Psoas muscle (tissue), 8 donors: ENCODE data around the gene GYPB. TPM values are rescaled to one million over a fixed set of nuclear protein-coding genes. Genes with fewer than 3 reads are reported as not detected.
"Not testable (repeated sequence)": the region's sequence is repeated elsewhere in the genome, so short reads cannot be mapped to it uniquely, and the experiment has no call there.

Experiments used
- ATAC-seq, 4 donors: fragments of 200-7000 bp; cut with Tn5 transposase; one replicate each; pipeline ENCODE4 v1.9.1; 2020; ENCODE audit warnings: moderate library complexity in 3 of 4, mild to moderate bottlenecking in 2 of 4
- DNase-seq, 2 donors: peaks; one replicate each; pipeline ENCODE4 v3.0.0-alpha.2; 2020
- H3K27ac ChIP-seq: fragments of 200-600 bp; one replicate; pipeline ENCODE4 v1.8.0; 2022
- H3K27me3 ChIP-seq, 3 donors: fragments of 200-600 bp in 1 of 3; one replicate each; pipeline versions ENCODE4 v1.6.1 to v1.8.0; 2013 to 2022; ENCODE audit warnings: low read length in 2 of 3, mild to moderate bottlenecking in 2 of 3, moderate library complexity in 1 of 3; ENCODE audit not compliant: insufficient read depth in 3 of 3
- H3K36me3 ChIP-seq, 2 donors: fragments of 200-600 bp in 1 of 2; one replicate each; pipeline versions ENCODE4 v1.6.1 to v1.8.0; 2013 to 2022; ENCODE audit warnings: low read depth in 1 of 2, mild to moderate bottlenecking in 1 of 2, moderate library complexity in 1 of 2; ENCODE audit not compliant: insufficient read depth in 1 of 2
- H3K4me1 ChIP-seq: fragments of 200-600 bp; one replicate; pipeline ENCODE4 v1.8.0; 2022
- H3K4me3 ChIP-seq: fragments of 200-600 bp; one replicate; pipeline ENCODE4 v1.8.0; 2022; ENCODE audit warnings: mild to moderate bottlenecking
- H3K9me3 ChIP-seq: fragments of 200-600 bp; one replicate; pipeline ENCODE4 v1.8.0; 2022
- WGBS, 3 donors: extraction: QIAGEN DNeasy Blood & Tissue Kit; methylation state at CpG; one replicate each; pipeline versions ENCODE4 v1.1.6 to v1.1.7; 2013; 5-methylcytosine and 5-hydroxymethylcytosine counted together
- intact Hi-C, 2 donors: fragments of 100-400 bp; cut with DNase I; formaldehyde crosslinking; loops; one replicate each; pipeline versions ENCODE4 v1.11.0 to v1.14.2; 2022
- polyA plus RNA-seq, 3 donors: library from polyadenylated mRNA; stranded (reverse); fragments of 200-250 nt; gene quantifications; one replicate each; pipeline ENCODE4 v1.2.3, GENCODE V29; 2013
- total RNA-seq, 4 donors: library from RNA; stranded (reverse); fragmentation: NEBNext Ultra II Directional in 2 of 4; extraction: Animal tissue kit (Norgen Biotek cat#: 25700) in 2 of 4; gene quantifications; one replicate each; pipeline versions ENCODE4 v1.2.1 to v1.2.4, GENCODE V29; 2021 to 2023
- TF ChIP-seq, protein P1 (sequence below): fragments of 200-600 bp; IDR thresholded peaks from one replicate; pipeline ENCODE4 v1.8.0; 2022; ENCODE audit warnings: antibody characterized with exemption
- donor health status: healthy with polysubstance abuse.
- donor health status: DM: no; HTN: no; CAD: no; lungs with moderate emphysema.
- donor health status: Bipolar disorder and iron deficiency.
- donor health status: healthy.
- donor health status: DM: yes; HTN: yes; CAD: no.
- donor health status: DM: no; HTN: no; CAD: no.
- donor health status: DM: no; HTN: no; CAD: no.
- donor health status: DM: yes; HTN: yes; CAD: no.

Gene GYPB
- total and polyA plus RNA-seq, 7 donors: 0.18 TPM; not detected in 6

DNA sequence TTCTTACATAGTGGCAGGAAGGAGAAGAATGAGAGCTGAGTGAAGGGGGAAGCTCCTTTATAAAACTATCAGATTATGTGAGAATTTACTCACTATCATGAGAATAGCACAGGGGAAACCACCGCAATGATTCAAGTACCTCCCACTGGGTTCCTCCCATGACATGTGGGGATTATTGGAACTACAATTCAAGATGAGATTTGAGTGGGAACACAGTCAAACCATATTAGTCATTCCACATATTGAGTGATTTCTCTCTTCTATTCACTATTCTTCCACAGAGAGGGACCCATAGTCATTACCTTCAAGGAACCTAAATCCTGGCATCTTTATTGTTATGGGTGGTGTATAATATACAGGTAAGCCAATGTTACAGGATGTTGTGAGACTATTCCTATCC, 27.4 kb downstream of the GYPB start:
- H3K27me3 ChIP-seq, intact Hi-C loops, DNase-seq, H3K27ac ChIP-seq, H3K36me3 ChIP-seq, ATAC-seq, H3K4me3 ChIP-seq, H3K9me3 ChIP-seq, H3K4me1 ChIP-seq: not testable (repeated sequence)
- no CpG with 5 or more reads among the region's 1 CpG for WGBS, 3 donors

DNA sequence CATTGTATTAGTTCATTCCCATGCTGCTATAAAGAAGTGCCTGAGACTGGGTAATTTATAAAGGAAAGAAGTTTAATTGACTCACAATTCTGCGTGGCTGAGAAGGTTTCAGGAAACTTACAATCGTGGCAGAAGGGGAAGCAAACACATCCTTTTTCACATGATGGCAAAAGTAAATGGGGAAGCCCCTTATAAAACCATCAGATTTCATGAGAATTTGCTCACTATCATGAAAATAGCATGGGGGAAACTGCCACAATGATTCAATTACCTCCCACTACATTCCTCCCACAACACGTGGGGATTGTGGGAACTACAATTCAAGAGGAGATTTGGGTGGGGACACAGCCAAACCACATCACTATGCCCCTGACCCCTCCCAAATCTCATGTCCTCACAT, 28.5 kb downstream of the GYPB start:
- H3K27me3 ChIP-seq, DNase-seq, H3K9me3 ChIP-seq, H3K4me1 ChIP-seq, ATAC-seq, H3K27ac ChIP-seq, intact Hi-C loops, H3K4me3 ChIP-seq, H3K36me3 ChIP-seq: not testable (repeated sequence)
- 54% methylated on average over 2 to 3 of the region's 3 CpGs for WGBS, 3 donors

DNA sequence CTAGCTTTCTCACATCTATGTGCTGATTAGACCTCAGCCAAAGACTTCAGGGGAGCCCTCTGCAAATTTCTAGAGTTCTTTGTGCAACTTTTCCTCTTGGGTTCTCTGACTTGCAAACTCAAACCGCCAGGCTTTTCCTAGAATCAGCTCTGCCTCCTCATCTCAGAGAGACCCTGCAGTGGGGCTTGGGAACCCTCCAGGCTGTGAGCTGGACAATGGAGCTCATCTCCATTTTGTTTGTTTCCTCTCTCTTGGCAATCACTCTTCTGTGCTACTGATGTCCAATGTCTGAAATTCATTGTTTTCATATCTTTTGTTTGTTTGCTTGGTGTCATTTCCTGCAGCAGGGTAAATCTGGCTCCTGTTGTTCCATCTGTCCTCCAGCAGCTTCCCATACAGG, 33.0 kb downstream of the GYPB start:
- DNase-seq: no peak
- intact Hi-C loops: no loop called here
- WGBS, 3 donors: 58 to 76% (median 67%) methylated on average over 1 of the region's 1 CpG
- TF ChIP-seq, protein P1, sequence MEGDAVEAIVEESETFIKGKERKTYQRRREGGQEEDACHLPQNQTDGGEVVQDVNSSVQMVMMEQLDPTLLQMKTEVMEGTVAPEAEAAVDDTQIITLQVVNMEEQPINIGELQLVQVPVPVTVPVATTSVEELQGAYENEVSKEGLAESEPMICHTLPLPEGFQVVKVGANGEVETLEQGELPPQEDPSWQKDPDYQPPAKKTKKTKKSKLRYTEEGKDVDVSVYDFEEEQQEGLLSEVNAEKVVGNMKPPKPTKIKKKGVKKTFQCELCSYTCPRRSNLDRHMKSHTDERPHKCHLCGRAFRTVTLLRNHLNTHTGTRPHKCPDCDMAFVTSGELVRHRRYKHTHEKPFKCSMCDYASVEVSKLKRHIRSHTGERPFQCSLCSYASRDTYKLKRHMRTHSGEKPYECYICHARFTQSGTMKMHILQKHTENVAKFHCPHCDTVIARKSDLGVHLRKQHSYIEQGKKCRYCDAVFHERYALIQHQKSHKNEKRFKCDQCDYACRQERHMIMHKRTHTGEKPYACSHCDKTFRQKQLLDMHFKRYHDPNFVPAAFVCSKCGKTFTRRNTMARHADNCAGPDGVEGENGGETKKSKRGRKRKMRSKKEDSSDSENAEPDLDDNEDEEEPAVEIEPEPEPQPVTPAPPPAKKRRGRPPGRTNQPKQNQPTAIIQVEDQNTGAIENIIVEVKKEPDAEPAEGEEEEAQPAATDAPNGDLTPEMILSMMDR: no peak
- ATAC-seq: no peak
- no peaks in the 10 kb centered on the region for H3K4me1 ChIP-seq
- H3K27me3 ChIP-seq: no peaks in the 10 kb centered on the region
- H3K9me3 ChIP-seq: no peaks in the 10 kb centered on the region
- H3K36me3 ChIP-seq: no peaks in the 10 kb centered on the region
- no peak overlapping the region for H3K4me3 ChIP-seq
- no peak overlapping the region for H3K27ac ChIP-seq

DNA sequence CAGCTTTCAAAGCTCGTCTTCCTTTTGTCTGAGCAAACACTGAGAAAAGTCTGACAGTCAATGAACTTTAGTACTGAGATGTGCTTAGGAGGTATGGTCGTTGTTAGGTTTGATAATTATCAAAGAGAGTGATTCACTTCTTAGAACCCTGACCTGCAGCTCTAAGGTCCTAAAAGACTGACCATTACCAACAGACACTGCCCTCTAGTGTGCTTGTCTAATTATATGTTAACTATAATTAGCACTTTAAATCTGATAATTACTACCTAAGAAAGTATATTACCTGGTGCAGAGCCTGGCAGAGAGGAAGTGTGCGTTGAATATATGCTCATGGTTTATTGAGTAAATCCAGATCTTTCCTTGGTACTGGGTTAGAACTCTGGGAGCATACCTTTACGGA, 38.4 kb downstream of the GYPB start:
- WGBS, 3 donors: 24 to 72% (median 57%) methylated on average over 4 of the region's 4 CpGs
- ATAC-seq, H3K4me3 ChIP-seq, H3K27ac ChIP-seq, intact Hi-C loops, DNase-seq, H3K4me1 ChIP-seq, H3K36me3 ChIP-seq, H3K9me3 ChIP-seq, H3K27me3 ChIP-seq: not testable (repeated sequence)

DNA sequence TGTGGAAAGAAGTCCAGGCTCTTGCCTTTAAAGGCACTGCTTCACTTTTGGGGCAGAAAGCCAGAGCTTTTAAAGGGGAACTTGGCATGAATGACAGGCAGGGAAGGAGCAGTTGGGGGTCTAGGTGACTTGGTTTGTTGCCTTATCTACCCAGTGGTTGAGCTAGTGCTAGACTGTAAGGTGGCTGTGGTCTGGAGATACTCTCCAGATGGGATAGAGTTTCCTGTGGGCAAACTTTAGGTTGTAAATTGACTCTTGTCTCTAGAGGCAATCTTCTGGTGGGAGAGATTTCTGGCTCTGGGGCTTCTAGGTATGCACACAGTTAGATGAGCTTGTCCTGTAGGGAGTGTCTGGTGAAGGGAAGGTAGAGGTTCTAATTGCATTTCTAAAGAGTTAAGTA, 43.7 kb downstream of the GYPB start:
- ATAC-seq, H3K36me3 ChIP-seq, H3K27ac ChIP-seq, H3K27me3 ChIP-seq, DNase-seq, H3K9me3 ChIP-seq, intact Hi-C loops, H3K4me3 ChIP-seq, H3K4me1 ChIP-seq: not testable (repeated sequence)

DNA sequence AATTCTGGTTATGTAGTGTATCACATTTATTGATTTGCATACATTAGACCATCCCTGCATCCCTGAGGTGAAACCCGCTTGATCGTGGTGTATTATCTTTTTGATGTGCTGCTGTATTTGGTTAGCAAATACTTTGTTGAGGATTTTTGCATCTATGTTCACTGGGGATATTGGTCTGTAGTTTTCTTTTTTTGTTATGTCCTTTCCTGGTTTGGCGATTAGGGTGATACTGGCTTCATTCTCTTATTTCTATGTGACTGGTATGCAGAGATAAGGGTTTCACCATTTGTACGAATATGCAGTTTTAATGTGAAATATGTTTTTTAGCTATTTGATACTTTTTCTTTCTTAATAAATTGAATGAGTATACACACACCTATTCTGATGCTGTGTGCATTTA, 45.2 kb downstream of the GYPB start:
- H3K4me1 ChIP-seq, DNase-seq, H3K9me3 ChIP-seq, intact Hi-C loops, H3K36me3 ChIP-seq, ATAC-seq, H3K27me3 ChIP-seq, H3K4me3 ChIP-seq, H3K27ac ChIP-seq: not testable (repeated sequence)
- 70 to 94% (median 83%) methylated on average over 4 of the region's 4 CpGs for WGBS, 3 donors

DNA sequence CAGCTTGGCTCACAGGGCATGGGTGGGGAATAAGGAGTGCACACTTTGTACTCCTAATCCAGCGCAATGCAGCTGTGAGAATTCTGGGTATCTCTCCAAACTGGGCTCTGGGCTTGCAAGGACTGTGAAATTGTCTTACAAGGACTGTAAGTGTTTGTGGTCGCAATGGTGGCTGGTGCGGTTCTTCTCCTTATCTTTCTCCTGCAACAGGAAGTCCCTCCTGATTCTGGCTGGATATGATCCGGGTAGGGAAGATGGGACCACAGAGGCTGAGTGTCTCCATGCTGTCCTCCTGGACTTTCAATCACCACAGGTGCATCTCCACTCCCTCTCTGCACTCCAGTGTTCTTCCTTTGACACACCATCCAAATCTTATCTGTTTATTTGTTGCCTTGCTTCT, 58.1 kb downstream of the GYPB start:
- H3K4me3 ChIP-seq: no peak overlapping the region
- no peak overlapping the region for H3K27ac ChIP-seq
- ATAC-seq (no peak), DNase-seq (no peak)
- intact Hi-C loops: no loop called here
- no peaks in the 10 kb centered on the region for H3K36me3 ChIP-seq
- no peaks in the 10 kb centered on the region for H3K9me3 ChIP-seq
- WGBS, 3 donors: 84 to 87% (median 86%) methylated on average over 4 of the region's 4 CpGs
- TF ChIP-seq, protein P1: no peak
- no peaks in the 10 kb centered on the region for H3K4me1 ChIP-seq
- H3K27me3 ChIP-seq: no peaks in the 10 kb centered on the region

DNA sequence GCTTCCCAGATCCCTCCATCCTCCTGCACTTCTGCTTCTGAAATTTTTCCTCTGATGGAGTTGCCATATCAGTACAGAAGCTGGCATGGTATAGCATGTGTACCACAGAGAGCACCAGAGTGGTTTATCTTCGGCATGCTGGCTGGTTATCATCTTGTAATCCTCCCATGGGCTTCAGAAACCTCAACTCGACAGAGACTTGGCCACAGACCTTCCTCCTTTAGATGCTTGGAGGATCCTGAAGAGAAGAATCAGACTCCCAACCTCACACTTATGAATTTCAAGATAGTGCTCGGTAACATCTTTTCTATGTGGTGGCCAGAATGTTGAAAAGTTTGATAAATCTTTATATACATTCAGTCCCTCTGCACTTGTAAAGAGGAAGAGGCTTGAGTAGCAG, 63.9 kb downstream of the GYPB start:
- ATAC-seq, H3K4me3 ChIP-seq, H3K36me3 ChIP-seq, intact Hi-C loops, H3K27ac ChIP-seq, H3K4me1 ChIP-seq, DNase-seq, H3K9me3 ChIP-seq, H3K27me3 ChIP-seq: not testable (repeated sequence)
- 65 to 73% (median 65%) methylated on average over 3 of the region's 3 CpGs for WGBS, 3 donors

DNA sequence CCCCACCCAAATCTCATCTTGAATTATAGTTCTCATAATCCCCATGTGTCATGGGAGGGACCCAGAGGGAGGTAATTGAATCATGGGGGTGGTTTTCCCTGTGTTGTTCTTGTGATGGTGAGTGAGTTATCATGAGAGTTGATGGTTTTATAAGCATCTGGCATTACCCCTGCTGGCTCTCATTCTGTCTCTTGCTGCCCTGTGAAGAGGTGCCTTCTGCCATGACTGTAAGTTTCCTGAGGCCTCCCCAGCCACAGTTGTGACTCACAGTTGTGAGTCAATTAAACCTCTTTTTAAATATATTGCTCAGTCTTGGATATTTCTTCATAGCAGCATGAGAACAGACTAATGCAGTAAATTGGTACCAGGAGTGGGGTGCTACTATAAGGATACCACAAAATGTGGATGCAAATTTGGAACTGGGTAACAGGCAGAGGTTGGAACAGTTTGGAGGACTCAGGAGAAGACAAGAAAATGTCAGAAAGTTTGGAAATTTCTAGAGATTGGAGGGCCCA, 67.7 kb downstream of the GYPB start:
- DNase-seq, H3K9me3 ChIP-seq, H3K4me3 ChIP-seq, H3K27ac ChIP-seq, H3K27me3 ChIP-seq, ATAC-seq, H3K36me3 ChIP-seq, intact Hi-C loops, H3K4me1 ChIP-seq: not testable (repeated sequence)

DNA sequence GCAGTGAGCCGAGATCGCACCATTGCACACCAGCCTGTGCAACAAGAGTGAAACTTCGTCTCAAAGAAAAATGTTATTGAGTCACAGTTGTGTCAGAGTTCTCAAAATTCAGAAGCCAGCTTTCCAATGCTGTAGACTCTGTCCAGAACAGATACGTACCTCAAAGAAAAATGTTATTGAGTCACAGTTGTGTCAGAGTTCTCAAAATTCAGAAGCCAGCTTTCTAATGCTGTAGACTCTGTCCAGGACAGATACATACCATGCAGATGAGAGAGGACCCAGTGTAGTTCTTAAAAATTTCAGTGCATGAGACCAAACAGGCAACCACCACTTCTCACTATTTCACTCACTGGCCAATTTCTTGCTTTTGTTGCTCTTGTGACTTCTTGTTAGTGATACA, 68.2 kb downstream of the GYPB start:
- H3K27ac ChIP-seq, H3K4me3 ChIP-seq, DNase-seq, intact Hi-C loops, H3K27me3 ChIP-seq, H3K36me3 ChIP-seq, H3K4me1 ChIP-seq, ATAC-seq, H3K9me3 ChIP-seq: not testable (repeated sequence)
- WGBS, 3 donors: 90 to 93% (median 90%) methylated on average over 4 of the region's 4 CpGs
